HG03520 (cell line): ENCODE results near the gene ATG7.

Experiments
- ATAC-seq: cut with Tn5 transposase; IDR thresholded peaks from one replicate; pipeline ENCODE4 v1.9.1; 2021; ENCODE audit warnings: mild to moderate bottlenecking, moderate library complexity; ENCODE audit not compliant: unreplicated experiment

ATG7 gene

GRCh38 chr3:11602886-11603527, 330.8 kb downstream of the ATG7 start:
- no peak for ATAC-seq

GRCh38 chr3:11603628-11604027, 331.4 kb downstream of the ATG7 start:
- no peak for ATAC-seq

- ATAC-seq, result no peak
These were observed 332.1 kb downstream of the ATG7 start for GRCh38 chr3:11604139-11604892.

GRCh38 chr3:11605398-11605797, 333.2 kb downstream of the ATG7 start:
- ATAC-seq, result no peak

DNA sequence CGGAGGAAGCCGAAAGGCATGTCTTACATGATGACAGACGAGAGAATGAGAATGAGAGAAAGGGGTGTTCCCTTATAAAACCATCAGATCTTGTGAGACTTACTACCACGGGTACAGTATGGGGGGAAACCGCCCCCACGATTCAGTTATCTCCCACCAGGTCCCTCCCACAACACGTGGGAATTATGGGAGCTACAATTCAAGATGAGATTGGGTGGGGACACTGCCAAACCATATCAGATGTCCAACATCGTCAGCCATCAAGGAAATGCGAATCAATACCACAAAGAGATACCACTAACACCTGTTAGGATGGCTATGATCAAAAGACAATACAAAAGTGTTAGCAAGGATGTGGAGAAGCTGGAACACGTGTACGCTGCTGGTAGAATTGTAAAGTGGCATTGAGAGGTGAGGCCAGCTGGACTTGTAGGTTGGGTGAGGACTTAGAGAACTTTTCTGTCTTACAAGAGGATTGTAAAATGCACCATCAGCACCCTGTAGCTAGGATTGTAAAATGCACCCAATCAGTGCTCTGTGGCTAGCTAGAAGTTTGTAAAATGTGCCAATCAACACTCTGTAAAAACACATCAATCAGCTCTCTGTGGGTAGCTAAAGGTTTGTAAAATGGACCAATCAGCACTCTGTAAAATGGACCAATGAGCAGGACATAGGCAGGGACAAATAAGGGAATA, 334.0 kb downstream of the ATG7 start:
- no peak for ATAC-seq

DNA sequence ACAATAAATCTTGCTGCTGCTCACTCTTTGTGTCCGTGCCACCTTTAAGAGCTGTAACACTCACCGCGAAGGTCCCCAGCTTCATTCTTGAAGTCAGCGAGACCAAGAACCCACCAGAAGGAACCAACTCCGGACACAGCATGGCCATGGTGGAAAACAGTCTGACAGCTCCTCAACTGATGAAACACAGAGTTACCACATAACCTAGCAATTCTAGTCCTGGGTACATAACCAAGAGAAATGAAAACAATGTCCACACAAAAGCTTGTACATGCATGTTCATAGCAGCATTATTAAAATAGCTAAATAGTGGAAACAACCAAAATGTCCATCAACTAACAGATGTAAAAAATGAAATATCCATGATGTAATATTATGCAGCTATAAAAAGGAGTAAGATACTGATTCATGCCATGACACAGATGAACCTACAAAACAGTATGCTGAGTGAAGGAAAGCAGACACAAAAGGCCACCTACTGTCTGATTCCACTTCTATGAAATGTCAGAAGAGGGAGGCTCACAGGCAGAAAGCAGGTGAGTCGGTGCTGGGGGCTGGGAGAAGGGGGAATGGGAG, 334.8 kb downstream of the ATG7 start:
- ATAC-seq, result no peak
